Mesendoderm (in vitro differentiated cells): ENCODE data around the gene TAOK3.
"Not testable (repeated sequence)": the region's sequence is repeated elsewhere in the genome, so short reads cannot be mapped to it uniquely, and the experiment has no call there.

Experiments
- DNase-seq: peaks from one replicate; pipeline ENCODE4 v3.0.0; 2013
- H2AK5ac ChIP-seq: 2 replicates; pipeline ENCODE4 v1.6.1; 2013; ENCODE audit warnings: low read length, inconsistent platforms
- H2BK120ac ChIP-seq: 2 replicates; pipeline ENCODE4 v1.6.1; 2013; ENCODE audit warnings: low read depth, mild to moderate bottlenecking, low read length, moderate library complexity, mixed read lengths
- H2BK15ac ChIP-seq: replicated peaks from 2 replicates; pipeline ENCODE4 v1.6.1; 2013; ENCODE audit warnings: low read depth, mild to moderate bottlenecking, moderate library complexity
- H2BK5ac ChIP-seq: 2 replicates; pipeline ENCODE4 v1.6.1; 2013; ENCODE audit warnings: low read length, inconsistent platforms
- H3K18ac ChIP-seq: 2 replicates; pipeline ENCODE4 v1.6.1; 2013; ENCODE audit warnings: mild to moderate bottlenecking, low read length, mixed read lengths
- H3K23ac ChIP-seq: one replicate; pipeline ENCODE4 v1.6.1; 2013; ENCODE audit warnings: low read length
- H3K27ac ChIP-seq: 2 replicates; pipeline ENCODE4 v1.5.1; 2013; ENCODE audit warnings: low read depth, mild to moderate bottlenecking, inconsistent platforms, low read length, moderate library complexity
- H3K27me3 ChIP-seq: 2 replicates; pipeline ENCODE4 v1.6.1; 2013; ENCODE audit warnings: low read length, control low read depth, mild to moderate bottlenecking, inconsistent platforms; ENCODE audit not compliant: insufficient read depth, poor library complexity
- H3K36me3 ChIP-seq: 2 replicates; pipeline ENCODE4 v1.6.1; 2013; ENCODE audit warnings: low read length, inconsistent platforms; ENCODE audit not compliant: control insufficient read depth, insufficient read depth
- H3K4ac ChIP-seq: one replicate; pipeline ENCODE4 v1.6.1; 2013; ENCODE audit warnings: low read depth, mild to moderate bottlenecking, low read length, moderate library complexity
- H3K4me1 ChIP-seq: 2 replicates; pipeline ENCODE4 v1.6.1; 2013; ENCODE audit warnings: low read depth, low read length, inconsistent platforms; ENCODE audit not compliant: control insufficient read depth
- H3K4me2 ChIP-seq: 2 replicates; pipeline ENCODE4 v1.6.1; 2013; ENCODE audit warnings: low read length
- H3K4me3 ChIP-seq: 2 replicates; pipeline ENCODE4 v1.5.1; 2013; ENCODE audit warnings: mild to moderate bottlenecking, low read length
- H3K56ac ChIP-seq: one replicate; pipeline ENCODE4 v1.6.1; 2013; ENCODE audit warnings: low read length
- H3K79me1 ChIP-seq: 2 replicates; pipeline ENCODE4 v1.6.1; 2013; ENCODE audit warnings: low read length, inconsistent platforms
- H3K79me2 ChIP-seq: 2 replicates; pipeline ENCODE4 v1.6.1; 2013; ENCODE audit warnings: mild to moderate bottlenecking, low read length; ENCODE audit not compliant: control insufficient read depth, insufficient read depth
- H3K9ac ChIP-seq: 2 replicates; pipeline ENCODE4 v1.6.1; 2013; ENCODE audit warnings: low read length, inconsistent platforms
- H4K5ac ChIP-seq: one replicate; pipeline ENCODE4 v1.6.1; 2013; ENCODE audit warnings: low read length
- H4K8ac ChIP-seq: one replicate; pipeline ENCODE4 v1.6.1; 2013; ENCODE audit warnings: low read depth, mild to moderate bottlenecking, control low read depth, low read length, moderate library complexity
- WGBS: extraction: QIAGEN DNeasy Blood & Tissue Kit; methylation state at CpG from one replicate; pipeline ENCODE4 v1.1.7; 2013; ENCODE audit warnings: low lambda C conversion rate, missing lambda C conversion rate; ENCODE audit not compliant: insufficient coverage; ENCODE audit errors: extremely low coverage; 5-methylcytosine and 5-hydroxymethylcytosine counted together

TAOK3 gene

DNA sequence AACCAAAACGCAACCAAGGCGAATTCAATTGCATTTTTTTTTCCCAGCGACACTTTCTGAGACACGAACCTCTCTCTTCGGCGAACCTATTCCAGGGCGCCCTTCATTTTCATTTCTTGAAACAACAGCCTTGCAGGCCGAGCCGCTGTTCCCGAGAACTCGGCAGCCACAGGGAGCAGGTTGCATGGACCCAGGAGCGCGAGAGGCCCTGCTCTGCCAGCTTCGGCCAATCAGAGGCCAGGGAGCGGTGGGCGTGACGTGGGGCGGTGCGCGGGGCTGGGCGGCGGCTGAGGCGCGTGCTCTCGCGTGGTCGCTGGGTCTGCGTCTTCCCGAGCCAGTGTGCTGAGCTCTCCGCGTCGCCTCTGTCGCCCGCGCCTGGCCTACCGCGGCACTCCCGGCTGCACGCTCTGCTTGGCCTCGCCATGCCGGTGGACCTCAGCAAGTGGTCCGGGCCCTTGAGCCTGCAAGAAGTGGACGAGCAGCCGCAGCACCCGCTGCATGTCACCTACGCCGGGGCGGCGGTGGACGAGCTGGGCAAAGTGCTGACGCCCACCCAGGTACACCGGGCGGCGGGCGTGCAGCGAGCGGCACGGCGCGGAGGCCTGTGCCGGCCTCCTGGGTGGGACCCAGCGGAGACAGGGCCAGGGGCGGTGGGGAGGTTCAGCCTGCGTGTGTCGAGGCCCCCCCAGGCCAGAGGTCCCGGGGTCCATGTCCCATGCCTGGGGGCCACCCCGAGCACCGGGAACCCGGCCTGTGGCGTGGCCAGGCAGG, 236.7 kb downstream of the TAOK3 start, which contains the start of gene PEBP1:
Gene PEBP1, plus strand, starts transcription at position 337 of the 771 bp plus-strand sequence. Its CDS starts 86 bp downstream, at position 423.
- Histone ChIP-seq H3K4me2 (peak within 1 kb of the TSS; percentile 92), H3K36me3 (peaks cover 4% of the 10 kb centered on the region), H3K4me1 (no peaks in the 10 kb centered on the region), H3K4me3 (peak within 1 kb of the TSS; percentile 83), H3K79me2 (peaks cover 17% of the 10 kb centered on the region), H3K9ac (peak within 1 kb of the TSS; percentile 97), H3K27me3 (no peaks in the 10 kb centered on the region), H3K4ac (peak within 1 kb of the TSS; percentile 81), H3K18ac (peak within 1 kb of the TSS; percentile 23), H3K79me1 (peaks cover 6% of the 10 kb centered on the region), H4K5ac (no peak within 1 kb of the TSS), H3K56ac (peak within 1 kb of the TSS; percentile 98), H3K23ac (peak within 1 kb of the TSS; percentile 20), H2BK5ac (no peak within 1 kb of the TSS), H2AK5ac (peak within 1 kb of the TSS; percentile 67), H2BK15ac (no peak within 1 kb of the TSS), H3K27ac (no peak within 1 kb of the TSS), H2BK120ac (no peak within 1 kb of the TSS), H4K8ac (no peak within 1 kb of the TSS)
- peak; percentile 90 for DNase-seq
- no CpG with 5 or more reads among the region's 70 CpGs for WGBS

DNA sequence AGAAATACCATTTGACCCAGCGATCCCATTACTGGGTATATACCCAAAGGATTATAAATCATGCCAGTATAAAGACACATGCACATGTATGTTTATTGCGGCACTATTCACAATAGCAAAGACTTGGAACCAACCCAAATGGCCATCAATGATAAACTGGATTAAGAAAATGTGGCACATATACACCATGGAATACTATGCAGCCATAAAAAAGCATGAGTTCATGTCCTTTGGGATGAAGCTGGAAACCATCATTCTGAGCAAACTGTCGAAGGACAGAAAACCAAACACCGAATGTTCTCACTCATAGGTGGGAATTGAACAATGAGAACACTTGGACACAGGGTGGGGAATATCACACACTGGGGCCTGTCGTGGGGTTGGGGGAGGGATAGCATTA, 243.3 kb downstream of the TAOK3 start:
- not testable (repeated sequence) for H3K27me3 ChIP-seq, H3K79me1 ChIP-seq, H3K23ac ChIP-seq, H3K18ac ChIP-seq, DNase-seq, H2BK120ac ChIP-seq, H3K4me1 ChIP-seq, H4K8ac ChIP-seq, H3K79me2 ChIP-seq, H3K27ac ChIP-seq, H3K4ac ChIP-seq, H3K36me3 ChIP-seq, H2AK5ac ChIP-seq, H3K9ac ChIP-seq, H3K56ac ChIP-seq, H3K4me3 ChIP-seq, H3K4me2 ChIP-seq, H4K5ac ChIP-seq, H2BK5ac ChIP-seq, H2BK15ac ChIP-seq
- WGBS: no CpG with 5 or more reads among the region's 5 CpGs

DNA sequence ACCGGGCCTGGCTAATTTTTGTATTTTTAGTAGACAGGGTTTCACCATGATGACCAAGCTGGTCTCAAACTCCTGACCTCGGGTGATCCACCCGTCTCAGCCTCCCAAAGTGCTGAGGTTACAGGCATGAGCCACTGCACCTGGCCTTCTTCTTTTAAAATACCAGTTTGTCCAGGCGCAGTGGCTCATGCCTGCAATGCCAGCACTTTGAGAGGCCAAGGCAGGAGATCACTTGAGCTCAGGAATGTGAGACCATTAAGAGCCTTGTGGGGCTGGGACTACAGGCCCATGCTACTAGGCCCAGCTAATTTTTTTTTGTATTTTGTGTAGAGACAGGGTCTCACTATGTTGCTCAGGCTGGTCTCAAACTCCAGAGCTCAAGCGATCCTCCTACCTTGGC, 244.8 kb downstream of the TAOK3 start:
- WGBS: no CpG with 5 or more reads among the region's 5 CpGs
- Histone ChIP-seq H4K8ac (no peak overlapping the region), H3K36me3 (no peaks in the 10 kb centered on the region), H3K56ac (no peak overlapping the region), H2AK5ac (no peak overlapping the region), H3K23ac (no peak overlapping the region), H3K27ac (no peak overlapping the region), H2BK120ac (no peak overlapping the region), H3K79me1 (no peaks in the 10 kb centered on the region), H4K5ac (no peak overlapping the region), H3K9ac (no peak overlapping the region), H3K4ac (no peak overlapping the region), H3K27me3 (no peaks in the 10 kb centered on the region), H2BK5ac (no peak overlapping the region), H3K18ac (no peak overlapping the region), H3K4me1 (no peaks in the 10 kb centered on the region), H2BK15ac (no peak overlapping the region), H3K79me2 (no peaks in the 10 kb centered on the region), H3K4me3 (no peak overlapping the region), H3K4me2 (no peak overlapping the region)
- no peak for DNase-seq

DNA sequence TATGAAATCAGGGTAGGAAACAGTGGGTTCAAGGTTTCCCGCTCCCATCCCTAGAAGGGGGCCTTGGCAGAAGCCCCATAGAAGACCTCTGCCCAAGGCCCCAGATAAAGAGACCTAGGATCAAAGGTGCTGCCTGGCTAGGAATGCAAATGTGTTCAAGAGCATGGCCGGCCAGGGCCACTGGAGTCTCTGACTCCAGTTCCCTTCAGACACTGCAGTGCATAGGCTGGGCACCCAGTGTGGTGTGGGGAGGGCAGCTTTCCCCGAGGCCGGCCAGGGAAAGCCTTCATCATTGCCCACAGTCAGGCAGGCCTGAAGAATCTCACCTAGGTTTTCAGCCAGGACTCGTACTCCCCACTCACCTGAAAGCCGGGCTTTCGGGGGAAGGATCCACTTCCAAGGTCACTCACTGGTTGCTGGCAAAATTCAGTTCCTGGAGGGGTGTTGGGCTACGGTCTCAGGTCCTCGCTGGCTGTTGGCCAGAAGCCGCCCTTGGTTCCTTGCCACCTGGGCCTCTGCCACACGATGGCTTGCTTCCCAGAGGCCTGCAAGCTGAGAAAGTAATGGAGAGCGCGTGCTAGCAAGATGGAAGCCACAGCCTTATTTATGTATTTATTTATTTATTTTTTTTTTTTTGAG, 246.5 kb downstream of the TAOK3 start:
- Histone ChIP-seq H2BK15ac (no peak overlapping the region), H2AK5ac (no peak overlapping the region), H3K4me2 (no peak overlapping the region), H3K4me1 (no peaks in the 10 kb centered on the region), H3K27ac (no peak overlapping the region), H3K23ac (no peak overlapping the region), H3K79me2 (no peaks in the 10 kb centered on the region), H3K4ac (no peak overlapping the region), H3K27me3 (no peaks in the 10 kb centered on the region), H4K5ac (no peak overlapping the region), H4K8ac (no peak overlapping the region), H3K9ac (no peak overlapping the region), H3K36me3 (no peaks in the 10 kb centered on the region), H3K4me3 (no peak overlapping the region), H2BK120ac (no peak overlapping the region), H3K18ac (no peak overlapping the region), H3K56ac (no peak overlapping the region), H2BK5ac (no peak overlapping the region), H3K79me1 (no peaks in the 10 kb centered on the region)
- no peak for DNase-seq
- WGBS: no CpG with 5 or more reads among the region's 13 CpGs

DNA sequence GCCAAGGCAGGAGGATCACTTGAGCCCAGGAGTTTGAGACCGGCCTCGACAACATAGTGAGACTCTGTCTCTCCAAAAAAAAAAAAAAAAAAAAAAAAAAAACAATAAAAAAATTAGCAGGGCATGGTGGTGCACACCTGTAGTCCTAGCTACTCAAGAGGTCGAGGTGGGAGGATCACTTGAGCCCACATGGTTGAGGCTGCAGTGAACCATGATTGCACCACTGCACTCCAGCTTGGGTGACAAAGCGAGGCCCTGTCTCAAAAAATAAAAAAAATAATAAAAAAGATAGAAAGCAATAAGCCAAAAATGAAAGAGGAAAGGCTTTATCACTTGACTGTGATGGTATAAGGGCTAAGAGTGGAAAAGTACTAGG, 247.0 kb downstream of the TAOK3 start:
- Histone ChIP-seq H3K18ac (no peak overlapping the region), H3K27me3 (no peaks in the 10 kb centered on the region), H2AK5ac (no peak overlapping the region), H4K5ac (no peak overlapping the region), H3K4me3 (no peak overlapping the region), H3K4me2 (no peak overlapping the region), H4K8ac (no peak overlapping the region), H2BK15ac (no peak overlapping the region), H3K79me2 (no peaks in the 10 kb centered on the region), H3K4ac (no peak overlapping the region), H3K27ac (no peak overlapping the region), H3K36me3 (no peaks in the 10 kb centered on the region), H2BK5ac (no peak overlapping the region), H3K9ac (no peak overlapping the region), H3K4me1 (no peaks in the 10 kb centered on the region), H3K56ac (no peak overlapping the region), H3K23ac (no peak overlapping the region), H2BK120ac (no peak overlapping the region), H3K79me1 (no peaks in the 10 kb centered on the region)
- no peak for DNase-seq
- WGBS: no CpG with 5 or more reads among the region's 4 CpGs
